Parathyroid adenoma (tissue), 2 donors: ENCODE data around the gene TWIST2.

Experiments
- H2AFZ ChIP-seq: fragments of 300-600 bp; sonication (generic); one replicate; pipeline ENCODE4 v1.7.0; 2017; ENCODE audit warnings: antibody characterized with exemption, mild to moderate bottlenecking
- H3K27ac ChIP-seq: fragments of 300-600 bp; sonication (generic); one replicate; pipeline ENCODE4 v1.7.0; 2017
- H3K27me3 ChIP-seq: fragments of 300-600 bp; sonication (generic); one replicate; pipeline ENCODE4 v1.7.0; 2017; ENCODE audit warnings: low read length; ENCODE audit not compliant: control insufficient read depth, insufficient read depth
- H3K36me3 ChIP-seq: fragments of 300-600 bp; sonication (generic); one replicate; pipeline ENCODE4 v1.7.0; 2017; ENCODE audit warnings: low read length; ENCODE audit not compliant: control insufficient read depth, insufficient read depth
- H3K4me1 ChIP-seq: fragments of 300-600 bp; sonication (generic); one replicate; pipeline ENCODE4 v1.7.0; 2017; ENCODE audit warnings: control low read depth
- H3K4me2 ChIP-seq: fragments of 300-600 bp; sonication (generic); one replicate; pipeline ENCODE4 v1.7.0; 2017; ENCODE audit warnings: low read length
- H3K4me3 ChIP-seq: fragments of 300-600 bp; sonication (generic); one replicate; pipeline ENCODE4 v1.7.0; 2017; ENCODE audit warnings: low read depth, low read length
- H3K79me2 ChIP-seq: fragments of 300-600 bp; sonication (generic); one replicate; pipeline ENCODE4 v1.7.0; 2017; ENCODE audit warnings: control low read depth
- H3K9ac ChIP-seq: fragments of 300-600 bp; sonication (generic); one replicate; pipeline ENCODE4 v1.7.0; 2017; ENCODE audit warnings: mild to moderate bottlenecking
- H3K9me3 ChIP-seq: fragments of 300-600 bp; sonication (generic); one replicate; pipeline ENCODE4 v1.7.0; 2017; ENCODE audit warnings: low read length; ENCODE audit not compliant: control insufficient read depth
- TF ChIP-seq, protein P1 (sequence below): fragments of 300-600 bp; sonication (generic); IDR thresholded peaks from one replicate; pipeline ENCODE4 v1.7.0; 2017; ENCODE audit warnings: antibody characterized with exemption, mild to moderate bottlenecking
- donor health status: primary hyperparathyroidism.

Gene TWIST2

DNA sequence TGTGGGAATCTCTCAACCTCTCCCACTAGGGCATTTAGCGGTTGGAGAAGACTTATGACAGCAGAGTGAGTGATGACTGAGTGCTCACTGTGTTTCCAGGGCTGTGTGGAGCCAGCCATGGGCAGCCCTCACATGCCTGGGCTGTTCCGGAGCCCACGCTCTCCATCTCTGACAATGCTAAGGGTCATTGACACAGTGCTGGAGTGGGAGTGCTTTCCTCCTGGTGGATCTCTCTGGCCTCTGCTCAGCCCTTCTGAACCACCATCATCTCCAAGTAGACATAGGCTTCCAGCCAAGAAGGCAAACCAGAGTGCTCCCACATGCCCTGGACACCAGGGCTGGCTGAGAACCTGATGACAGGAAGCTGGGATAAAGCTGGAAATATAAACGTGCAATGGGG, 33.1 kb upstream of the TWIST2 start:
- no peak overlapping the region for H3K4me3 ChIP-seq
- no peaks in the 10 kb centered on the region for H3K79me2 ChIP-seq
- no peak overlapping the region for H3K4me2 ChIP-seq
- H2AFZ ChIP-seq = no peak overlapping the region
- no peak overlapping the region for H3K27ac ChIP-seq
- no peak overlapping the region for H3K9ac ChIP-seq
- no peaks in the 10 kb centered on the region for H3K27me3 ChIP-seq
- H3K36me3 ChIP-seq = no peaks in the 10 kb centered on the region
- TF ChIP-seq, protein P1, sequence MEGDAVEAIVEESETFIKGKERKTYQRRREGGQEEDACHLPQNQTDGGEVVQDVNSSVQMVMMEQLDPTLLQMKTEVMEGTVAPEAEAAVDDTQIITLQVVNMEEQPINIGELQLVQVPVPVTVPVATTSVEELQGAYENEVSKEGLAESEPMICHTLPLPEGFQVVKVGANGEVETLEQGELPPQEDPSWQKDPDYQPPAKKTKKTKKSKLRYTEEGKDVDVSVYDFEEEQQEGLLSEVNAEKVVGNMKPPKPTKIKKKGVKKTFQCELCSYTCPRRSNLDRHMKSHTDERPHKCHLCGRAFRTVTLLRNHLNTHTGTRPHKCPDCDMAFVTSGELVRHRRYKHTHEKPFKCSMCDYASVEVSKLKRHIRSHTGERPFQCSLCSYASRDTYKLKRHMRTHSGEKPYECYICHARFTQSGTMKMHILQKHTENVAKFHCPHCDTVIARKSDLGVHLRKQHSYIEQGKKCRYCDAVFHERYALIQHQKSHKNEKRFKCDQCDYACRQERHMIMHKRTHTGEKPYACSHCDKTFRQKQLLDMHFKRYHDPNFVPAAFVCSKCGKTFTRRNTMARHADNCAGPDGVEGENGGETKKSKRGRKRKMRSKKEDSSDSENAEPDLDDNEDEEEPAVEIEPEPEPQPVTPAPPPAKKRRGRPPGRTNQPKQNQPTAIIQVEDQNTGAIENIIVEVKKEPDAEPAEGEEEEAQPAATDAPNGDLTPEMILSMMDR = no peak
- no peaks in the 10 kb centered on the region for H3K9me3 ChIP-seq
- H3K4me1 ChIP-seq = no peaks in the 10 kb centered on the region

DNA sequence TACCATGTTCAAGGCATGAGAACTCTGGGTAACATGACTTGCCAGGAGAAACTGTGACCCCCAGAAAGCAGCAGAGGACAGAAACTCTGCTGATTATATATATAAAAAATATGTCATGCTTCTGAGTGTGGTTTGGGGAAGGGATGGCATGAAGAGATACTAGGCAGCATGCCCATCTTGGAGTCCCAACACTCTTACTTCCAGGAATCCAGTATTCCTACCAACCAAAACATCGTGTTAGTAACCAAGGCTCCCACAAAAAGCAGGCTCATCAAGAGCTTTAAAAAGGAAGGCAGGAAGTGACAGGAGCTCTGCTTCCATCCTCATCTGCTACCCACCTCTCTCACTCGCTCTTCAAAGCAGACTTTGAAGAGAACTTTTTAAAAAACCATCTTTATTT, 31.6 kb upstream of the TWIST2 start:
- Histone ChIP-seq H3K27ac (no peak overlapping the region), H3K9me3 (no peaks in the 10 kb centered on the region), H3K79me2 (no peaks in the 10 kb centered on the region), H3K4me3 (no peak overlapping the region), H3K36me3 (no peaks in the 10 kb centered on the region), H3K9ac (no peak overlapping the region), H3K27me3 (no peaks in the 10 kb centered on the region), H2AFZ (no peak overlapping the region), H3K4me1 (no peaks in the 10 kb centered on the region), H3K4me2 (no peak overlapping the region)
- TF ChIP-seq, protein P1 = no peak

DNA sequence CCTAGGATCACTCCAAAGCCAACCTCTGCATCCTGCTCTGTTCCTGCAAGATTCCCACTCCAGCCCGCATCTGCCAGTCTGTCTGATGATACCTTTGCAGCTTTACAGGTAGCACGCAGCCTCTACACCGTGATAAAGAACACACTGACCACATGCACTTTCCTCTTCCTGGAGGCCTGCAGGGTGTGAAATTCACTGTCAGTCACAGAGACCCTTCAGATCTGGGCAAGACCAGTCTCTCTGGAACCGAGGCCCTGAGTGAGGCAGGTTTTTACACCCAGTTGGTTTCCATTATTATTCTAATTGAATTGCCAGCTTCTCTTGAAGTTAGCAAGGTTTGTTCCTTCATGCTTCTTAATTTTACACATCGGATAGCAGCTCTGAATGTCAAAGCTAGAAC, 30.5 kb upstream of the TWIST2 start:
- Histone ChIP-seq H3K9me3 (no peaks in the 10 kb centered on the region), H3K27me3 (no peaks in the 10 kb centered on the region), H2AFZ (no peak overlapping the region), H3K27ac (no peak overlapping the region), H3K36me3 (no peaks in the 10 kb centered on the region), H3K4me2 (no peak overlapping the region), H3K9ac (no peak overlapping the region), H3K4me3 (no peak overlapping the region), H3K79me2 (no peaks in the 10 kb centered on the region), H3K4me1 (no peaks in the 10 kb centered on the region)
- TF ChIP-seq, protein P1 = no peak

DNA sequence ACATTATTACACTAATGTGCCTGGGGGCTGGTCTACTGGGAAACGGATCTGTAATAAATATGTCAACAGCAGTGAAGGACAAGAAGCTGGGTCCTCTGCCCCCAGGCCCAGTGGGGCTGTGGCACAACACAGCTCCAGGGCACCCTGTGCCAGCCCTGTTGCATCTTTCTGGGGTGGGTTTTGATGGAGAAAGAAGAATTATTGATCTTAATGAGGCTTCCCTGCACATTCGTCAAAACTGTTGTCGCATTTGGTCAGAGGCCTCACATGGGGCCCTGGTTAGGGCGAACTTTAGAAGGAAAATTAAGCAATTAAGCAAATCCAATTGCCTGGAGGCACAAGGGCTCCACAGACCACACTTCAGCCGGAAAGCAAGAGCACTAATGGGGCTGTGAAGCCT, 30.0 kb upstream of the TWIST2 start:
- H3K9me3 ChIP-seq = no peaks in the 10 kb centered on the region
- no peak overlapping the region for H2AFZ ChIP-seq
- no peaks in the 10 kb centered on the region for H3K4me1 ChIP-seq
- H3K79me2 ChIP-seq = no peaks in the 10 kb centered on the region
- H3K4me2 ChIP-seq = no peak overlapping the region
- H3K4me3 ChIP-seq = no peak overlapping the region
- no peaks in the 10 kb centered on the region for H3K27me3 ChIP-seq
- H3K9ac ChIP-seq = no peak overlapping the region
- TF ChIP-seq, protein P1 = no peak
- no peak overlapping the region for H3K27ac ChIP-seq
- no peaks in the 10 kb centered on the region for H3K36me3 ChIP-seq

DNA sequence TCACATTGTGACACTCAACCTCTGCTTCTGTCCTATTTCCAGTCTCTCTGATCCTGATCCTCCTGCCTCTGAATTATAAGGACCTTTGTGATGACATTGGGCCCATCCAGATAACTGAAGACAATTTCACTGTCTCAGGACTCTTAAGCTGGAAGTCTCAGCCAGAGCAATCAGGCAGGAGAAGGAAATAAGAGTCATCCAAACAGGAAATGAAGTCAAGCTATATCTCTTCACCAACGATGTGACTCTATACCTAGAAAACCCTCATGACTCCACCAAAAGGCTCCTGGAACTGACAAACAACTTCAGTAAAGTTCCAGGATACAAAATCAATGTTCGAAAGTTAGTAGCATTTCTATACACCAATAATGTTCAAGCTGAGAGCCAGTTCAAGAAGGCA, 29.3 kb upstream of the TWIST2 start:
- no peaks in the 10 kb centered on the region for H3K4me1 ChIP-seq
- no peak overlapping the region for H3K27ac ChIP-seq
- H3K9ac ChIP-seq = no peak overlapping the region
- TF ChIP-seq, protein P1 = no peak
- no peak overlapping the region for H3K4me3 ChIP-seq
- H3K9me3 ChIP-seq = no peaks in the 10 kb centered on the region
- H3K27me3 ChIP-seq = no peaks in the 10 kb centered on the region
- no peaks in the 10 kb centered on the region for H3K36me3 ChIP-seq
- no peak overlapping the region for H2AFZ ChIP-seq
- H3K4me2 ChIP-seq = no peak overlapping the region
- no peaks in the 10 kb centered on the region for H3K79me2 ChIP-seq
